ENCODE data around the gene LRRK1.

The LRRK1 gene

GRCh38 chr15:100890850-100891249 lies 28.3 kb upstream of the LRRK1 start:
- no peak for DNase-seq (ENCODE audit: low read depth in 2 of 2)

- no peak for DNase-seq (ENCODE audit: low read depth in 2 of 2)
Observed at GRCh38 chr15:100891307-100892012, 27.7 kb upstream of the LRRK1 start.

DNA sequence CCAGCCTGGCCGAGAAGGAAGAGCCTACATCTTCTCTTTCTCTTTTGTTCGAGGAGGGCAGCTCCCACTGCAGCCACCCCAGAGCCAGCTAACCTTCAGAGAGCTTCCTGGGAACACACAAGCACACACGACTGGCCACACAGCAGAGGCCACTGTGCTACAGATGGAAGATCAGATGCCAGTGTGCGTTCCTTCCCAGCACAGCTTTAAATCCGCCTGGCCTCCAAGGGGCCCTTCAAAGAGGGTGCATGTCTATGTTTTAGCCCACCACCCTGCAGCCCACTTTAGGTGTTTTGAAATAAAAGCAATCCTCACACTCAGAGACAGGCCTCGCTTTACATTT lies 27.2 kb upstream of the LRRK1 start:
- DNase-seq (ENCODE audit: low read depth in 2 of 2): no peak

GRCh38 chr15:100893261-100893963 lies 25.7 kb upstream of the LRRK1 start:
- no peak for DNase-seq (ENCODE audit: low read depth in 2 of 2)

DNA sequence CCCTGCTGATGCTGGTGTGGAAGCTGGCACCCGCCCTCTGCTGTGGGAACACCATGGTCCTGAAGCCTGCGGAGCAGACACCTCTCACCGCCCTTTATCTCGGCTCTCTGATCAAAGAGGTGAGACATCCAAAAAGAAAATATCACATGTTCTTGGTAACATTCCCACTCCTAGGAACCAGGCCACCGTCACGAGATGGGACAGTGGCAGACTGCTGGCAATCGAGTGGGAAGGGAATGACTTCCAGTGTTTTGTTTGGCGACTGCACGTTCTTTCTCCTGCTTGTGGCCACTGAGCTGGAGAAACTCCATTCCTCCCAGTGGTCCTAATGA lies 25.2 kb upstream of the LRRK1 start:
- DNase-seq (ENCODE audit: low read depth in 2 of 2): no peak

DNA sequence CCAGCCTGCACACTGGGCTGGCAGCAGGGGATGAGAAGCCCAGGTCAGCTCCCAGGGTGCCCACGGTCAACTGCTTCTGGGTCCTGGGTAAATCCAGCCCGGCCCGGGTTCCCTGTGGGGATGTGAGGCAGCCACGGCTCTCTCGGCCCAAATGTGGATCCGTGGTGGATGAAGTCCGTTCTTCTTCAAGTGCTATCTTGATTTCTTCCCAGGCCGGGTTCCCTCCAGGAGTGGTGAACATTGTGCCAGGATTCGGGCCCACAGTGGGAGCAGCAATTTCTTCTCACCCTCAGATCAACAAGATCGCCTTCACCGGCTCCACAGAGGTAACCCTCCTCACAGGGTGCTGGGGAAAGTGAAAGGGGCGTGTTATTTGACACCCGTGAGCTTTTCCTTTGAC lies 23.4 kb upstream of the LRRK1 start:
- no peak for DNase-seq (ENCODE audit: low read depth in 2 of 2)

DNA sequence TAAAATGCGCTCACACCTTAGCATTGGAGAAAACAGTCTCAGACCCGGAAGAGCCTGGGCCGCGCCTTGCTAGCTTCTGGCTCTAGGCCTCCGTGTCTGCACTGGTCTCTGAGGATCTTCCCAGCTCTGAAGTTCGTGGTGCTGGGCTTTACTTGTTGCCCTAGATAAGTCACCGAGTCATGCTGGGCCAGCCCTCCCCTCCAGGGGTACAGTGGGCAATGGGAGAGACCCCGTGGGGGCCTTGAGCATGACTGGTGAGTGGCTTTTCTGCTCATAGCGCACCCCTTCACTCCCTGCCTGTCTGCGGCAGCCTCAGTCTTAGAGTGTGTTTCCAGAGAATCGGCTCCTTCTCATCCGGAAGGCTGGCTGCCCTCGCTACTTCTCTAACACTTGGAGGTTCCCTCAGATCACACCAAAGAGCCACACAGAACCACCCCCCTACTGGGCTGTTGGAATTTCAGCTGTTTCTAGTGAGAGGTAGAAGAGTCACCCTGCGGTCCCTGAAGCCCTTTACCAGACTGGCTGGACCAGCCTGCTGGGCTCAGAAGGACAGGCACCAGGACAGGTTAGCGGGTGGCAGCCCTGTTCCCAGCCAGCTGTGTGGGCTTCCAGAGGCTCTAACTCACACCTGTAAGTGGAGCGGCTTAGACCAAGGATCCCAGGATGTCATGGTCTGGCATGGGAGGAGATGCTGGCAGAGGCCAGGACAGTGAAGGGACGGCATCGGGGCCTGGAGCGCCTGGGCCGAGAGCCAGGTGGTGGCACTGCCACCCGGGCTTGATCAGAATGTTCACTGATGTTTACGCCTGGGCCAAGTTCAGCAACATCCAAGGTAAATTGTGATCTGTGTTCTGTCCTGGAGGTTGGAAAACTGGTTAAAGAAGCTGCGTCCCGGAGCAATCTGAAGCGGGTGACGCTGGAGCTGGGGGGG lies 21.7 kb upstream of the LRRK1 start:
- no peak for DNase-seq (ENCODE audit: low read depth in 2 of 2)

GRCh38 chr15:100898152-100898490 lies 21.0 kb upstream of the LRRK1 start:
- DNase-seq (ENCODE audit: low read depth in 2 of 2): no peak

GRCh38 chr15:100898661-100899462 lies 20.3 kb upstream of the LRRK1 start:
- no peak for DNase-seq (ENCODE audit: low read depth in 2 of 2)

DNA sequence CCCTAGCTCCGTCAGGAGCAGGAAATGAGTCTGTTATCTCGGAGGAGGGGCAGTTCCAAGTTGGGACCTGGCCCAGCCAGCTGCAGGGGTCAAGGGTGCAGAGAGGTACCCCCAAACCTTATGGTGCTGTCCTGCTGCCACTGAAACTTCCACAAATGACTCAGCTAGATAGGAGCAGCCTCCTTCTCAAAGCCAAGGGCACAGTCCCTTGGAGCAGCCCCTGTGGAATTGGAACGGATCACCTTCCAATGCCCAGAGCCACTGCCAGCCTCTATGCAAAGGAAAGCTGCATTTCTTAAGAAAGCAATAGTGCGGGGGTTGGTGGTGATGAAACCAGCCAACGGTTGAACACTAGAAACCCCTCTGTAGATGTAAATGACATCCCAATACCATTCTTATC lies 19.6 kb upstream of the LRRK1 start:
- no peak for DNase-seq (ENCODE audit: low read depth in 2 of 2)

DNA sequence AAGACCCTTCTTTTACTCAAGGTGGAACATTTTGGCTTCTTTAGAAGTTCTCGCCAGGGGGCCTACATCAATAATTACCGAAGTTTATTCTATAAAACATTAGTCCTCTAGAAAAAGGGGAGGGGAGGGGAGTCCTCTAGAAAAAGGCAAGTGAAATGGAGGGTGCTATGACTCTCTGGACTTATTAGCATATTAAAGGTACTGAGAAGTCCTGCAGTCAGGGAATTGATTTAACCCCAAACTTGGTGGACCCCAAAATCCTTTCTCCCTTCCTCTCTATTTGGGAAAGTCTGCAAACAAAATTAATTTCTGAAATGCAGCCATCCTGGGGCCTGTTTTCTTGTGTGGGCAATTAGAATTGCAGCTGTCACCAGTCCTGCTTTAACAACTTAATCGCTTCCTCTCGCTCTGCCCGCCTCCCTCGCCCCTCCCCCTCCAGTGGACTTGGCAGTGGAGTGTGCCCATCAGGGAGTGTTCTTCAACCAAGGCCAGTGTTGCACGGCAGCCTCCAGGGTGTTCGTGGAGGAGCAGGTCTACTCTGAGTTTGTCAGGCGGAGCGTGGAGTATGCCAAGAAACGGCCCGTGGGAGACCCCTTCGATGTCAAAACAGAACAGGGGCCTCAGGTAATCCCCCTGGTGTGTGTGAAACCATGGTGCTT lies 18.9 kb upstream of the LRRK1 start:
- DNase-seq (ENCODE audit: low read depth in 2 of 2): no peak

DNA sequence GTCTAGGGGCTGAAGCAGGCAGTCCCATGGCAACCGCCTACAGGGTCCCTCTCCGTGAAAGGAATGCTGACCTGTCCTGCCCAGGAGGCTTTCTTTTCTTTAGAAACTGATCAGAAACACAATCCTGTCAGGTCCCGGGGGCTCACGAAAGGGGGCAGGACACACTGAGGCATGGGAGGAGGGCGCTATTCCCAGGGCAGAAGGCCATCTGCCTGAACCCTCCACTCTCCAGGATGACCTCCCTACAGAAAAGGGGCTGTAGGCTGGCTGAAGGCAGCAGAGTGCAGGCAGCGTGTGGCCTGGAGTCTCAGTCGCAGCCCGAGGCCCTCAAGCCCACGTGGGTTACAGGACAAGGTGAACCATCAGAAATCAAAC lies 18.4 kb upstream of the LRRK1 start:
- no peak for DNase-seq (ENCODE audit: low read depth in 2 of 2)

DNA sequence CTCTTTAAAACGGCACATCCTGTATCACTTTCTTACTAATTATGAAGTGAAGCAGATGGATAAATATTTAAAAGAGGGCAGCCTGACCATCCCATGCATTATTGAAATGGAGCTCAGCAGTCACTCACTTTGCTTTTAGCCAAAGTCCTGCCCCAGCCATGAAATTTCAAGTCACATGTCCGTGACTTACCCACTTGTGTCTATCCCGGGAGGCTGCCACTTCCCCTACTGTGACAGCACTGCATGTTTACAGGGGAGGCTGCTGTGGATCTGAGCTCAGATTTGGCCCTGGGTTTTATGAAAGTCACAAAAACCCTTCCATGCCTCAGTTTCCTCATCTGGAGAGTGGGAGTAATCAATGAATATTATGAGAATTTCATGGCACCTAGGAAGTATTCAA lies 17.9 kb upstream of the LRRK1 start:
- DNase-seq (ENCODE audit: low read depth in 2 of 2): no peak

GRCh38 chr15:100901702-100902435 lies 17.3 kb upstream of the LRRK1 start:
- no peak for DNase-seq (ENCODE audit: low read depth in 2 of 2)

DNA sequence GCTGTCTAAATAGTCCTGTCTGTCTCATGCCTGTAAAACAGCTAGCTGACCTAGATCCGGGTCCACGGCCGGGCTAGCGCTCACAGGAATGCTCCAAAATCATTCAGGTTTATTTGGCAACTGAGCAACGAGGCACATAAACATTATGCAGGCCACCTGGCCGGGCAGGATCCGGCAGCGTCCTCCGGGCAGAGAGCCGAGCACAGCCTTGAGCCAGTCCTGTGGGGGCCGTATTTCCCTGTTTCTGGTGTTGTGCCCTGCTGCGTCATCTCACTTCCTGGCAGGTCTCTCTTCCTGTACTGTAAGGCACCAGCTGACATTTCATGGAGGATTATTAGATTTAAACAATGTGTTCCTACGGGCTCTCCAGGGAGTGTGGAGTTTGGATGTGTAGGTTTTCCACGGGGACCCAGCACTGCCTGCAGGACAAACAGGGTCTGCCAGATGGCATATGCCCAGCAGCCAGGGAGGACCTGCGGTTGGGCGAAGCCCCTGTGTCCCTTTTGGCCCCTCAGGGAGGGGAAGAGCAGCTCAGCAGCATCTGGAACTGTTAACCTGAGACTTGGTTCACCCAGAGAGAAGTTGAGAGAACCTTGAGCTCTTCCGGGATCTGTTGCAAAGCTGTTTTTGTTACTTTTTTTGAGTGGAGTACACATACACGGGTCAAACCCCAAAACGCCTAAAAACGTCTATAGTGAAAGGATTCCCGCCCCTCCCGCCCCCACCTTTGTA lies 16.6 kb upstream of the LRRK1 start:
- DNase-seq (ENCODE audit: low read depth in 2 of 2): no peak

DNA sequence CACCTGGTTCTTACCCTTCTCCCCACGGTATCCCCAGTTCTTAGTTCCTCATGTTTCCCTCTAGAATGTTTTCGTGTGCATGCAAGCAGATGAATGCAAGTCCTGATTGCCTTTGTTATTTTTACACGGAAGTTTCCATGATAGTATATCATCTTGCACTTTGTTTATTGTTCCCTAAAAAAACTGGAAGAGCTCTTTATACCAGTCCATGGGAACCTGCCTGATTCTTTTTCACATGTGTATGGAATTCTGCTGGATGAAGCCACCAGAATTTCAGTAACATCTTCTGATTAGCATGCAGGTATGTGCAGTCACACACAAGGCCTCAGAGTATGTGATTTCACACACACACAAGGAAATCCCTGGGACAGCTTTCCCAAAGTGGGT lies 16.0 kb upstream of the LRRK1 start:
- DNase-seq (ENCODE audit: low read depth in 2 of 2): no peak

DNA sequence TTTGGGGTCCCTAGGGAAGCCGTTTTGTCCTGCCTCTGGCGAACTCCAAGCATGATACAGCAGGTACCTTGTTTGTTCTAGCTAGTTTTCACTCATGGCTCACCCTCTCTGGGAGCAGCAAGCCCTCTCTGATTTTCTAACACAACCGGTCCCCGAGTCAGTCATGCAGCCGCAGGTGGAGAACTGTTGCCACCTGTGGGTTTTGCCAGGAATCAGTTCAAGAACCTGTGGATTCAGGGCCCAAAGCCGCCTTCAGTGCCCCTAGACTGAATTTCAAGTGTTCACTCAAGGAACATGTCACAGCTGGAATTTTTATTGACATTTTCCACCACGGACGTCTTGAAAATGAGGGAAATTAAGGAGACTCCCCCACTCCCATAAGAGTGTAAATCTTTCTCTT lies 13.3 kb upstream of the LRRK1 start:
- DNase-seq (ENCODE audit: low read depth in 2 of 2): no peak

GRCh38 chr15:100908466-100908865 lies 10.7 kb upstream of the LRRK1 start:
- no peak for DNase-seq (ENCODE audit: low read depth in 2 of 2)

- DNase-seq (ENCODE audit: low read depth in 2 of 2): no peak
Observed at GRCh38 chr15:100909565-100909964, 9.6 kb upstream of the LRRK1 start.
